ENCODE results near the gene TRPC4AP.

The TRPC4AP gene

GRCh38 chr20:35001596-35002362 is 90.8 kb downstream of the TRPC4AP start:
- TF ChIP-seq SIN3A (IDR thresholded peaks at IDR 0.05; ENCODE audit: borderline replicate concordance, insufficient read depth, low read length) = no peak
- TF ChIP-seq REST (IDR thresholded peaks at IDR 0.05; ENCODE audit: insufficient read depth in 1 of 2, low read depth in 2 of 2, low read length in 2 of 2) = no peak
- TF ChIP-seq POLR2AphosphoS5 (IDR thresholded peaks at IDR 0.05; ENCODE audit: low read depth, low read length) = no peak
- TF ChIP-seq FOXP2 (optimal IDR thresholded peaks at IDR 0.05; ENCODE audit: borderline replicate concordance, extremely low read depth, extremely low read length, insufficient read depth) = no peak
- TF ChIP-seq TAF1 (IDR thresholded peaks at IDR 0.05; ENCODE audit: borderline replicate concordance, insufficient read depth, low read length) = no peak

- no peak for TF ChIP-seq TAF1 (IDR thresholded peaks at IDR 0.05; ENCODE audit: borderline replicate concordance, insufficient read depth, low read length)
- no peak for TF ChIP-seq SIN3A (IDR thresholded peaks at IDR 0.05; ENCODE audit: borderline replicate concordance, insufficient read depth, low read length)
- TF ChIP-seq POLR2AphosphoS5 (IDR thresholded peaks at IDR 0.05; ENCODE audit: low read depth, low read length) = no peak
- TF ChIP-seq FOXP2 (optimal IDR thresholded peaks at IDR 0.05; ENCODE audit: borderline replicate concordance, extremely low read depth, extremely low read length, insufficient read depth) = no peak
- no peak for TF ChIP-seq REST (IDR thresholded peaks at IDR 0.05; ENCODE audit: insufficient read depth in 1 of 2, low read depth in 2 of 2, low read length in 2 of 2)
Measured at GRCh38 chr20:35000922-35001595, 91.5 kb downstream of the TRPC4AP start.

GRCh38 chr20:35000311-35000921 is 92.2 kb downstream of the TRPC4AP start:
- TF ChIP-seq SIN3A (IDR thresholded peaks at IDR 0.05; ENCODE audit: borderline replicate concordance, insufficient read depth, low read length) (no peak), TAF1 (IDR thresholded peaks at IDR 0.05; ENCODE audit: borderline replicate concordance, insufficient read depth, low read length) (no peak), REST (IDR thresholded peaks at IDR 0.05; ENCODE audit: insufficient read depth in 1 of 2, low read depth in 2 of 2, low read length in 2 of 2) (no peak), FOXP2 (optimal IDR thresholded peaks at IDR 0.05; ENCODE audit: borderline replicate concordance, extremely low read depth, extremely low read length, insufficient read depth) (no peak), POLR2AphosphoS5 (IDR thresholded peaks at IDR 0.05; ENCODE audit: low read depth, low read length) (no peak)

- TF ChIP-seq FOXP2 (optimal IDR thresholded peaks at IDR 0.05; ENCODE audit: borderline replicate concordance, extremely low read depth, extremely low read length, insufficient read depth) (no peak), POLR2AphosphoS5 (IDR thresholded peaks at IDR 0.05; ENCODE audit: low read depth, low read length) (no peak), TAF1 (IDR thresholded peaks at IDR 0.05; ENCODE audit: borderline replicate concordance, insufficient read depth, low read length) (no peak), SIN3A (IDR thresholded peaks at IDR 0.05; ENCODE audit: borderline replicate concordance, insufficient read depth, low read length) (no peak), REST (IDR thresholded peaks at IDR 0.05; ENCODE audit: insufficient read depth in 1 of 2, low read depth in 2 of 2, low read length in 2 of 2) (no peak)
Measured at GRCh38 chr20:34999782-35000181, 92.8 kb downstream of the TRPC4AP start.

Data from PFSK-1 (cell line).